PC-3 (cell line): ENCODE data around the gene ADAMTS17.

ENCODE experiments used
- CTCF ChIP-seq: fragments of 300-600 bp; sonication (generic); conservative IDR thresholded peaks from 2 replicates; pipeline ENCODE4 v1.5.1; 2017; ENCODE audit warnings: antibody characterized with exemption, low read depth, mild to moderate bottlenecking, low read length
- EZH2 ChIP-seq: fragments of 300-600 bp; sonication (generic); IDR thresholded peaks from one replicate; pipeline ENCODE4 v1.6.1; 2017; ENCODE audit warnings: antibody characterized with exemption, mild to moderate bottlenecking, low read length; ENCODE audit not compliant: unreplicated experiment

GRCh38 chr15:100256101-100256969 is 85.4 kb downstream of the ADAMTS17 start:
- TF ChIP-seq CTCF = no peak
- TF ChIP-seq EZH2 = no peak
